ENCODE results near the gene RMDN2.
"Not testable (repeated sequence)": the region's sequence is repeated elsewhere in the genome, so short reads cannot be mapped to it uniquely, and the experiment has no call there.

RMDN2 gene

DNA sequence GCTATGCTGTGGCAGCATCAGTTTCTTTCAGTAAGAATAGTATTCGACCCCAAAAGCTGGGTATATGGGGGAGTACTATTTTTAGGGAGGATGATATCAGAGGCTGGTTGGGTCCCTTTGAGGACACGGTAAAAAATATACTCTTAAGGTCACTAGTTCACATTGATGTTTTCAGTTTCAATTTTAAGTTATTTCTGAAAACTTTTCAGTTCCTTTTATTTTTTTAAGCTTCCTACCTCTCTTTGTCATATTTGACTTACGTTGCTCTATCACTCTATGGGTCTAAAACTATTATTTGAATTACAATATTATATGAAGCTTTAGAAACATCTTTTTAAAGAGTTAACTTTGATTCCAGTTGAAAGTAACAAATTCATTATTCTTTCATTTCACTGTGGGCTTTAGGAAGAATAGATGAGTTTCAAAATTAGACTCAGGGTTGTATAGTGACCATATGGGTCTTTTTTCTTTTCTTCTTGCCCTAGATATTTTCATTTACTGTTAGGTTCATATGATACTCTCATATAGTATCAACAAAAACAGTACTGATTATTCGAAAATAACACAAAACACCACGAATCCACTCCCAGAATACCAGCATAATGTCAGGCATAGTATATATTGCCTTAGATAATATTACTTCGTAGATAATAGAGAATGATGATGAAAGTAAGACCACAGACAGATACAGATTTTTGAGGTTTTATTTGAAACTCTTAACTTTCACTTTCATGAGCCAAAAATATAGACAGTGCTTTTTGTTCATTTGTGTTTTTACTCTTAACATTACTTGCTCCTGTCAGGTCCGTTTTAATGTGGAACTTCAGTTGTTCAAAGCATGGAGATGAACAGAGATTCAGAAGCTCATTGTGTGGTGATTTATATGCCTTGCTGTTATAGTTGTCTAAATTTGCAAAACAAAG lies 9.8 kb downstream of the RMDN2 start:
- DNase-seq, result no peak

DNA sequence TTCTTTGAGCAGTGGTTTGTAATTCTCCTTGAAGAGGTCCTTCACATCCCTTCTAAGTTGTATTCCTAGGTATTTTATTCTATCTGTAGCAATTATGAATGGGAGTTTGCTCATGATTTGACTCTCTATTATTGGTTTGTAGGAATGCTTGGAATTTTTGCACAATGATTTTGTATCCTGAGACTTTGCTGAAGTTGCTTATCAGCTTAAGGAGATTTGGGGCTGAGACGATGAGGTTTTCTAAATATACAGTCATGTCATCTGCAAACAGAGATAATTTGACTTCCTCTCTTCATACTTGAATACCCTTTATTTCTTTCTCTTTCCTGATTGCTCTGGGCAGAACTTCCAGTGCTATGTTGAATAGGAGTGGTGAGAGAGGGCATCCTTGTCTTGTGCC lies 12.5 kb downstream of the RMDN2 start:
- DNase-seq, result not testable (repeated sequence)

DNA sequence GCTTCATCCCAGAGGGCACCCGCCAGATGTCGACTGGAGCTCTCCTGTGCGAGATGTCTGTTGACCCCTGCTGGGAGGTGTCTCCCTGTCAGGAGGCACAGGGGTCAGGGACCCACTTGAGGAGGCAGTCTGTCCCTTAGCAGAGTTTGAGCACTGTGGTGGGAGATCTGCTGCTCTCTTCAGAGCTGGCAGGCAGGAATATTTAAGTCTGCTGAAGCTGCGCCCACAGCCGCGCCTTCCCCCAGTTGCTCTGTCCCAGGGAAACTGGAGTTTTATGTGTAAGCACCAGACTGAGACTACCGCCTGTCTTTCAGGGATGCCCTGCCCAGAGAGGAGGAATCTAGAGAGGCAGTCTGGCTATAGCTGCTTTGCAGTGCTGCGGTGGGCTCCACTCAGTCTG lies 16.2 kb downstream of the RMDN2 start:
- DNase-seq, result not testable (repeated sequence)

- no peak for DNase-seq
Observed at GRCh38 chr2:37944268-37944667, 19.2 kb downstream of the RMDN2 start.

GRCh38 chr2:37947306-37947705 lies 22.2 kb downstream of the RMDN2 start:
- no peak for DNase-seq

DNA sequence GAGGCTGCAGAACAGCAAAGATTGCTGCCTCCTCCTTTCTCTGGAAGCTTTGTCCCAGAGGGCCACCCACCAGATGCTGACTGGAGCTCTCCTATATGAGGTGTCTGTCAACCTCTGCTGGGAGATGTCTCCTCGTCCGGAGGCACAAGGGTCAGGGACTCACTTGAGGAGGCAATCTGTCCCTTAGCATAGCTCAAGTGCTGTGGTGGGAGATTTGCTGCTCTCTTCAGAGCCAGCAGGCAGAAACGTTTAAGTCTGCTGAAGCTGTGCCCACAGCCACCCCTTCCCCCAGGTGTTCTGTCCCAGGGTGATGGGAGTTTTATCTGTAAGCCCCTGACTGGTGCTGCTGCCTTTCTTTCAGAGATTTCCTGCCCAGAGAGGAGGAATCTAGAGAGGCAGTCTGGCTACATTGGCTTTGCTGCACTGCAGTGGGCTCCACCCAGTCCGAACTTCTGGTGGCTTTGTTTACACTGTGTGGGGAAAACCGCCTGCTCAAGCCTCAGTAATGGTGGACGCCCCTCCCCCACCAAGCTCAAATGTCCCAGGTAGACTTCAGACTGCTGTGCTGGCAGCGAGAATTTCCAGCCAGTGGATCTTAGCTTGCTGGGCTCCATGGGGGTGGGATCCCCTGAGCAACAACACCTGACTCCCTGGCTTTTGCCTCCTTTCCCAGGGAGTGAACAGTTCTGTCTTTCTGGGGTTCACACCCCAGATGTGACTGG lies 37.1 kb downstream of the RMDN2 start:
- DNase-seq, result not testable (repeated sequence)

- not testable (repeated sequence) for DNase-seq
Observed at GRCh38 chr2:37962740-37963121, 37.6 kb downstream of the RMDN2 start.

DNA sequence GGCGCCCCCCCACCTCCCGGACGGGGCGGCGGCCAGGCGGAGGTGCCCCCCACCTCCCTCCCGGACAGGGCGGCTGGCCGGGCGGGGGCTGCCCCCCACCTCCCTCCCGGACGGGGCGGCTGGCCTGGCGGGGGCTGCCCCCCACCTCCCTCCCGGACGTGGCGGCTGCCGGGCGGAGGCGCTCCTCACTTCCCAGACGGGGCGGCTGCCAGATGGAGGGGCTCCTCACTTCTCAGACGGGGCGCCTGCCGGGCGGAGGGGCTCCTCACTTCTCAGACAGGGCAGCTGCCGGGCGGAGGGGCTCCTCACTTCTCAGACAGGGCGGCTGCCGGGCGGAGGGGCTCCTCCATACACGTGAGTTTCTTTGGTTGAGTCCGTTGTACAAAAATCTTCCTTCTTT lies 38.8 kb downstream of the RMDN2 start:
- not testable (repeated sequence) for DNase-seq

GRCh38 chr2:37966326-37966725 lies 41.2 kb downstream of the RMDN2 start:
- DNase-seq, result no peak

DNA sequence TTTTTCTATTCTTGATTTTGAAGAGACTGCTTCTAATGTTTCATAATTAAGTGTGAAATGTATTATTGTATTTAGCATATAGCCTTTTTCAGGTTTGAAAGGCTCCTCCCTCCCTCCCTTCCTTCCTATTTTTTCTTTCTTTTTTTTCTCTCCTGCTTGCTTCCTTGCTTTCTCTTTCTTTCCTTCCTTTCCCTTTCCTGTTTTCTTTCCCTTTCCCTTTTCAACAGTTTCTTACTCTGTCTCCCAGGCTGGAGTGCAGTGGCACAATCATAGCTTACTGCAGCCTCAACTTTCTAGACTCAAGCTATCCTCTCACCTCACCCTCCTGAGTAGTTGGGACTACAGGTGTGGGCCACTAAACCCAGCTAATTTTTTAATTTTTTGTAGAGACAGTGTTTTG lies 44.6 kb downstream of the RMDN2 start:
- DNase-seq, result no peak

DNA sequence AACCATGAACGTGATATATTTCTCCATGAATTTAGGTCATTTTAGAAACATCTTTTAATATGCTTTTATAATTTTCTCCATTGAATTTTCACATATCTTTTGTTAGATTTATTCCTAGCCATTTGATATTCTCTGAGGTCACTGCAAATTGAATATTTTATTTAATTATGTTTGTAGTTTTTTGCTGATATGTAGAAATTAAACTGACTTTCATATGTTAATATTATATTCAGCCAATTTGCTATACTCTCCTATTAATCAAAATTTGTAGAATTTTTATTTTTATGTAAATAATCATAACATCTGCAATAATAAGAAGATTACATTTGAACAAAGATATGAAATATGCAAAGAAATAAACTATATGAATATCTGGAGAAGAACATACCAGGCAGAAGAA lies 46.9 kb downstream of the RMDN2 start:
- no peak for DNase-seq

DNA sequence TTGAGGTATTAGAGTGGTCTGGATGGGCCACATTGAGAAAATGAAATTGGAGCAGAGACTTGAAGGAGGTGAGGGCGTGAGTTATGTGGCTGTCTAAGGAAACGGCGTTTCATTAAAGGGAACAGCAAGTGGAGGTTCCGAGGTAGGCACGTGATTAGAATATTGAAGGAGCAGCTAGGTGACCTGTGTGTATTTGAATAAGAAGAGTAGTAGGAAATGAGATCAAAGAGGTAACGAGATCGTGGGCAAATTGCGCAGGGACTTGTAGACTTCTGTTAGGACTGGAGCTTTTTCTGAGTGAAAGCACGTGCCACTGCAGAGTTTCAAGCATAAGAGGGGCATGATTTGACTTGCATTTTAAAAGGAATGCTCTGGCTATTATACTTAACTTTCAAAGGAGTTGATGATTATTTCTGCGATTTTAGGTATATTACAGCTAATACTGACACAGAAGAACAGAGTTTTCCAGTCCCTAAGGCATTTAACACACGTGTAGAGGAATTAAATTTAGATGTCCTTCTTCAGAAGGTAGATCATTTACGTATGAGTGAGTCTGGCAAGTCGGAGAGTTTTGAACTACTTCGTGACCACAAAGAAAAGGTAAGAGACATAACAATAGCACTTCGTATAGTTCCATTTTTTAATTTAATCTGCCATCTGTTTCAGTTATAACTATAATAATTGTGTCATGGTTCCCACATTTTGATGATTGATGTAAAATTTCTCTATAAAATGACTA lies 48.7 kb downstream of the RMDN2 start:
- DNase-seq, result no peak

GRCh38 chr2:37975808-37976207 lies 50.7 kb downstream of the RMDN2 start:
- no peak for DNase-seq

DNA sequence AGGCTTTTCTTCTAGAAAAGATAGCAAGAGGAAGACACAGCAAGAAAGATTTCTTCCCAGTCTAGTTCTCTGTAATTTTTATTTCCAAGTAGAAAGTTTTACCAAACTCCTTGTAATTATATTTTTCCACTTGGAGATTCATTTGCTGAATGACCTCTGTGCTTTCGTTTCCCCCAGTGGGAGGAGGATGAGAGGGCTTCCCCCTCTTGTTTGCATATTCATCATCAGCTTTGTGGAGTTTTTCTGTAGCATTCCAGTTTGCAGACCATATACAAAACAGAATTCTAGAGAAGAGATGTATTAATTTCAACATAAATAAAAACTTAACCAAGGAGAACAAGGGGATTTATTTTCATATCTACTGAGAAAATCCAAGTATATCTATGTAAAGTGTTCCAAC lies 51.3 kb downstream of the RMDN2 start:
- DNase-seq, result no peak

DNA sequence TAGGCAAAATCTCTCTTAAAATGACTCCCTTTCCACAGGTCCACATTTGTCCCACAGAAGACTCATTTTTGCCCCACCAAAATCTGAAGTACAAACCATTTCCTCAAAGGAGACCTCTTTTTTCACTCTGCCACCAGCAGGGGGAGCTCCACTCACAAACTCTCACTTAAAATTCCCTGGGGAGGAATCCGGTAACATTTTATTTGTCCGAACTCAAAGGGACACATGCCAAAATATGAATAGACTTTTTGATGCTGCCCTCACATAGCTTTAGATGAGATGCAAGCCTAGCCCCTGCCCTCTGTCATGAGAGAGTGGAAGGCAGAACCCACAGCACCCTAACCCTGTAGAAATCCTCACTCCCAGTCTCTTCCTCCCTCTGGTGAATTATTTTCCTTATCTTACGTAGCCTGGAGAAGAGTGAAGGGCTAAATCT lies 57.1 kb downstream of the RMDN2 start:
- DNase-seq, result no peak

- no peak for DNase-seq
Observed at GRCh38 chr2:37982847-37983246, 57.8 kb downstream of the RMDN2 start.

- DNase-seq, result no peak
Observed at GRCh38 chr2:37983719-37984118, 58.6 kb downstream of the RMDN2 start.

- DNase-seq, result no peak
Observed at GRCh38 chr2:37984176-37984575, 59.1 kb downstream of the RMDN2 start.

- DNase-seq, result no peak
Observed at GRCh38 chr2:37984589-37984988, 59.5 kb downstream of the RMDN2 start.

- no peak for DNase-seq
Observed at GRCh38 chr2:37985333-37985732, 60.2 kb downstream of the RMDN2 start.

GRCh38 chr2:37987098-37987775 lies 62.1 kb downstream of the RMDN2 start:
- DNase-seq, result no peak

DNA sequence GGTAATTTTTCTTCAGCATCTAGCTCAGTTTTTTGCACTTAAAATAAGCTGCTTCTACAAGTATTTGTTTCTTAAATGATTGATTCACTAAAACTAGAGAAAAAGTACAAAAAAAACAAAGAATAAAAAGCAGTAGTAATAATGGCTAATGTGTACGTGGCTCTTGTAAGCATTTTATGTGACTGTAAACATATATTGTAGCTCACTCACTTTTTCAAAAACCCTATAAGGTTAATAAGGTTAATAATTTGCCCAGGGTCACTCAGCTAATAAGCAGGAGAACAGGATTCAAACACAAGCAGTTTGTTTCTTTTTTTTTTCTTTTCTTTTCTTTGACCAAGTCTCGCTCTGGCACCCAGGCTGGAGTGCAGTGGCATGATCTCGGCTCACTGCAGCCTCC lies 67.5 kb downstream of the RMDN2 start:
- DNase-seq, result no peak

- no peak for DNase-seq
Observed at GRCh38 chr2:37993143-37993542, 68.1 kb downstream of the RMDN2 start.
